ENCODE results near the gene JARID2.

JARID2 gene

GRCh38 chr6:15434263-15434662, 188.4 kb downstream of the JARID2 start:
- no peak for TF ChIP-seq ZNF202 (tag by site-specific recombination; IDR thresholded peaks at IDR 0.05; ENCODE audit: borderline replicate concordance)
- no peak for TF ChIP-seq PRDM4 (tag by site-specific recombination; IDR thresholded peaks at IDR 0.05)
- TF ChIP-seq, protein P1, sequence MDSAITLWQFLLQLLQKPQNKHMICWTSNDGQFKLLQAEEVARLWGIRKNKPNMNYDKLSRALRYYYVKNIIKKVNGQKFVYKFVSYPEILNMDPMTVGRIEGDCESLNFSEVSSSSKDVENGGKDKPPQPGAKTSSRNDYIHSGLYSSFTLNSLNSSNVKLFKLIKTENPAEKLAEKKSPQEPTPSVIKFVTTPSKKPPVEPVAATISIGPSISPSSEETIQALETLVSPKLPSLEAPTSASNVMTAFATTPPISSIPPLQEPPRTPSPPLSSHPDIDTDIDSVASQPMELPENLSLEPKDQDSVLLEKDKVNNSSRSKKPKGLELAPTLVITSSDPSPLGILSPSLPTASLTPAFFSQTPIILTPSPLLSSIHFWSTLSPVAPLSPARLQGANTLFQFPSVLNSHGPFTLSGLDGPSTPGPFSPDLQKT (IDR thresholded peaks at IDR 0.05; ENCODE audit: borderline replicate concordance, low read depth, low read length), result no peak
- no peak for TF ChIP-seq ZNF548 (tag by site-specific recombination; IDR thresholded peaks at IDR 0.05)
- no peak for TF ChIP-seq FEZF1 (tag by site-specific recombination; IDR thresholded peaks at IDR 0.05)
- TF ChIP-seq ZNF777 (tag by site-specific recombination; IDR thresholded peaks at IDR 0.05; ENCODE audit: borderline replicate concordance), result no peak
- TF ChIP-seq, protein P2, sequence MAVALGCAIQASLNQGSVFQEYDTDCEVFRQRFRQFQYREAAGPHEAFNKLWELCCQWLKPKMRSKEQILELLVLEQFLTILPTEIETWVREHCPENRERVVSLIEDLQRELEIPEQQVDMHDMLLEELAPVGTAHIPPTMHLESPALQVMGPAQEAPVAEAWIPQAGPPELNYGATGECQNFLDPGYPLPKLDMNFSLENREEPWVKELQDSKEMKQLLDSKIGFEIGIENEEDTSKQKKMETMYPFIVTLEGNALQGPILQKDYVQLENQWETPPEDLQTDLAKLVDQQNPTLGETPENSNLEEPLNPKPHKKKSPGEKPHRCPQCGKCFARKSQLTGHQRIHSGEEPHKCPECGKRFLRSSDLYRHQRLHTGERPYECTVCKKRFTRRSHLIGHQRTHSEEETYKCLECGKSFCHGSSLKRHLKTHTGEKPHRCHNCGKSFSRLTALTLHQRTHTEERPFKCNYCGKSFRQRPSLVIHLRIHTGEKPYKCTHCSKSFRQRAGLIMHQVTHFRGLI (tag by site-specific recombination; IDR thresholded peaks at IDR 0.05), result no peak
- no peak for TF ChIP-seq ZNF324 (tag by site-specific recombination; IDR thresholded peaks at IDR 0.05)
- Histone ChIP-seq H3K27ac (ENCODE audit: extremely low read depth, low read depth, low read length) (no peak overlapping the region), H3K9me3 (ENCODE audit: control insufficient read depth, insufficient read depth, low read depth, low read length) (no peaks in the 10 kb centered on the region), H3K36me3 (ENCODE audit: control insufficient read depth in 2 of 2, insufficient read depth in 1 of 2, low read length in 2 of 2) (no peaks in the 10 kb centered on the region), H3K4me3 (ENCODE audit: low read depth, low read length) (no peak overlapping the region), H3K4me1 (ENCODE audit: control insufficient read depth, insufficient read depth, low read length) (peaks cover 44% of the 10 kb centered on the region)
- CTCF ChIA-PET, result interaction anchor here (0.5 to 1.0 kb wide), 5 partner anchors 33 to 750 kb away, joined by 3 read pairs; no protein-coding TSS in a partner anchor
- POLR2A ChIA-PET, result no interaction called here

- Histone ChIP-seq H3K36me3 (ENCODE audit: control insufficient read depth in 2 of 2, insufficient read depth in 1 of 2, low read length in 2 of 2) (no peaks in the 10 kb centered on the region), H3K4me1 (ENCODE audit: control insufficient read depth, insufficient read depth, low read length) (peaks cover 42% of the 10 kb centered on the region), H3K27ac (ENCODE audit: extremely low read depth, low read depth, low read length) (no peak overlapping the region), H3K9me3 (ENCODE audit: control insufficient read depth, insufficient read depth, low read depth, low read length) (no peaks in the 10 kb centered on the region), H3K4me3 (ENCODE audit: low read depth, low read length) (no peak overlapping the region)
- TF ChIP-seq ZNF133 (tag by site-specific recombination; IDR thresholded peaks at IDR 0.05) (no peak), SETDB1 (IDR thresholded peaks at IDR 0.05; ENCODE audit: insufficient read length, low read length) (peak; percentile 65)
- ChIA-PET POLR2A (no interaction called here), CTCF (interaction anchor here (0.7 kb wide), 1 partner anchor 45 kb away, joined by 3 read pairs; no protein-coding TSS in a partner anchor)
Observed at GRCh38 chr6:15434823-15435380, 189.0 kb downstream of the JARID2 start.

DNA sequence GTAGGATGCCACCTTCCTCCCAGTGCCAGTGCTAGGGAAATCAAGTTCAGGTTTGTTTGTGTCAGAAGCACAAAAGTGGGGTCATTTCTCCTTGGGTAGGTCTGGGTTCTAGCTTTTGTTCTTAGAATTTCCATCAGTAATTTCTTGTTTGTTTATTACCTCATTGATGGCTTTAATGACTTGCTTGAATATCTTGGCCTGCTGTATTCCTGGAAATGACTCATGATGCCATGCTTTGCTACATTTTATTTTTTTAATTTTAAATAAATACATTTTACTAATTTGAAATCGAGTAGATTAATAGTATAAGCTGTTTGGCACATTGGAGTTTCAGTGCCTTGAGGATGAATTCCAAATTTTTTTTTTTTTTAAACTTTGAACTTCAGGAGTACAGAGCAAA, 189.6 kb downstream of the JARID2 start:
- POLR2A ChIA-PET, result no interaction called here

More for the DNA sequence above, 189.6 kb downstream of the JARID2 start:
- TF ChIP-seq ZNF433 (tag by site-specific recombination; IDR thresholded peaks at IDR 0.05; ENCODE audit: low read depth) (no peak), TRIM28 (IDR thresholded peaks at IDR 0.05; ENCODE audit: borderline replicate concordance, low read length) (no peak), ZNF335 (tag by site-specific recombination; conservative IDR thresholded peaks at IDR 0.05) (no peak), ZSCAN4 (tag by site-specific recombination; IDR thresholded peaks at IDR 0.05) (no peak), ZNF354C (tag by site-specific recombination; IDR thresholded peaks at IDR 0.05; ENCODE audit: borderline replicate concordance, low read depth) (no peak)
- TF ChIP-seq, protein P3, sequence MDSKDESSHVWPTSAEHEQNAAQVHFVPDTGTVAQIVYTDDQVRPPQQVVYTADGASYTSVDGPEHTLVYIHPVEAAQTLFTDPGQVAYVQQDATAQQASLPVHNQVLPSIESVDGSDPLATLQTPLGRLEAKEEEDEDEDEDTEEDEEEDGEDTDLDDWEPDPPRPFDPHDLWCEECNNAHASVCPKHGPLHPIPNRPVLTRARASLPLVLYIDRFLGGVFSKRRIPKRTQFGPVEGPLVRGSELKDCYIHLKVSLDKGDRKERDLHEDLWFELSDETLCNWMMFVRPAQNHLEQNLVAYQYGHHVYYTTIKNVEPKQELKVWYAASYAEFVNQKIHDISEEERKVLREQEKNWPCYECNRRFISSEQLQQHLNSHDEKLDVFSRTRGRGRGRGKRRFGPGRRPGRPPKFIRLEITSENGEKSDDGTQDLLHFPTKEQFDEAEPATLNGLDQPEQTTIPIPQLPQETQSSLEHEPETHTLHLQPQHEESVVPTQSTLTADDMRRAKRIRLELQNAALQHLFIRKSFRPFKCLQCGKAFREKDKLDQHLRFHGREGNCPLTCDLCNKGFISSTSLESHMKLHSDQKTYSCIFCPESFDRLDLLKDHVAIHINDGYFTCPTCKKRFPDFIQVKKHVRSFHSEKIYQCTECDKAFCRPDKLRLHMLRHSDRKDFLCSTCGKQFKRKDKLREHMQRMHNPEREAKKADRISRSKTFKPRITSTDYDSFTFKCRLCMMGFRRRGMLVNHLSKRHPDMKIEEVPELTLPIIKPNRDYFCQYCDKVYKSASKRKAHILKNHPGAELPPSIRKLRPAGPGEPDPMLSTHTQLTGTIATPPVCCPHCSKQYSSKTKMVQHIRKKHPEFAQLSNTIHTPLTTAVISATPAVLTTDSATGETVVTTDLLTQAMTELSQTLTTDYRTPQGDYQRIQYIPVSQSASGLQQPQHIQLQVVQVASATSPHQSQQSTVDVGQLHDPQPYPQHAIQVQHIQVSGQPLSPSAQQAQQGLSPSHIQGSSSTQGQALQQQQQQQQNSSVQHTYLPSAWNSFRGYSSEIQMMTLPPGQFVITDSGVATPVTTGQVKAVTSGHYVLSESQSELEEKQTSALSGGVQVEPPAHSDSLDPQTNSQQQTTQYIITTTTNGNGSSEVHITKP (tag by site-specific recombination; IDR thresholded peaks at IDR 0.05), result no peak
- no peak overlapping the region for H3K4me3 ChIP-seq (ENCODE audit: low read depth, low read length)
- H3K27ac ChIP-seq (ENCODE audit: extremely low read depth, low read depth, low read length), result no peak overlapping the region
- H3K4me1 ChIP-seq (ENCODE audit: control insufficient read depth, insufficient read depth, low read length), result peaks cover 42% of the 10 kb centered on the region
- H3K9me3 ChIP-seq (ENCODE audit: control insufficient read depth, insufficient read depth, low read depth, low read length), result no peaks in the 10 kb centered on the region
- no peaks in the 10 kb centered on the region for H3K36me3 ChIP-seq (ENCODE audit: control insufficient read depth in 2 of 2, insufficient read depth in 1 of 2, low read length in 2 of 2)
- CTCF ChIA-PET, result interaction anchor here (1.3 kb wide), 1 partner anchor 55 kb away, joined by 3 read pairs; no protein-coding TSS in a partner anchor
